Activated CD8-positive, alpha-beta T cell treated with anti-CD3 and anti-CD28 coated beads, Interleukin-2, amount 10 ng/mL, durations not matched to agents 7 days and 5 days (primary cell): ENCODE measurements around the gene CPNE2. TPM values are rescaled to one million over a fixed set of nuclear protein-coding genes. Genes with fewer than 3 reads are reported as not detected.

ENCODE experiments used
- ATAC-seq: fragments of 150-1000 bp; cut with Tn5 transposase; one replicate; pipeline ENCODE4 v1.10.0; 2021; ENCODE audit warnings: moderate library complexity
- CTCF ChIA-PET: fragments of 350-600 bp; sonication (Branson Sonifier 250); formaldehyde crosslinking; loops from one replicate; lab custom pipeline; 2021; ENCODE audit warnings: antibody characterized with exemption; lab: Charles Lee
- POLR2A ChIA-PET: fragments of 350-600 bp; sonication (Branson Sonifier 250); formaldehyde crosslinking; loops from one replicate; lab custom pipeline; 2021; ENCODE audit warnings: antibody characterized with exemption; lab: Charles Lee
- DNase-seq: peaks from one replicate; pipeline ENCODE4 v3.0.0-alpha.2; 2020
- H3K27ac Mint-ChIP-seq: one replicate; pipeline ENCODE4 v1.8.0; 2021; ENCODE audit warnings: mild to moderate bottlenecking, mixed read lengths
- H3K27me3 Mint-ChIP-seq: one replicate; pipeline ENCODE4 v1.8.0; 2021; ENCODE audit warnings: low read depth, mixed read lengths
- H3K36me3 Mint-ChIP-seq: one replicate; pipeline ENCODE4 v1.8.0; 2021; ENCODE audit warnings: low read depth, mixed read lengths
- H3K4me1 Mint-ChIP-seq: one replicate; pipeline ENCODE4 v1.8.0; 2021; ENCODE audit warnings: low read depth, mixed read lengths
- H3K4me3 Mint-ChIP-seq: one replicate; pipeline ENCODE4 v1.8.0; 2021; ENCODE audit warnings: mild to moderate bottlenecking, mixed read lengths
- H3K9me3 Mint-ChIP-seq: one replicate; pipeline ENCODE4 v1.8.0; 2022; ENCODE audit warnings: mixed read lengths; ENCODE audit not compliant: insufficient read depth
- total RNA-seq, 2 experiments: library from RNA; stranded (reverse); gene quantifications; one replicate each; pipeline ENCODE4 v1.2.3, GENCODE V29; 2021

CPNE2 gene
- total RNA-seq, 2 experiments from 2014 or later: 11.3 to 12.5 TPM

GRCh38 chr16:57153841-57154240, 61.5 kb downstream of the CPNE2 start:
- ATAC-seq (no peak), DNase-seq (no peak)
- ChIA-PET CTCF (no interaction called here), POLR2A (no interaction called here)
- H3K9me3 Mint-ChIP-seq: no peaks in the 10 kb centered on the region
- peaks cover 21% of the 10 kb centered on the region for H3K4me1 Mint-ChIP-seq
- H3K36me3 Mint-ChIP-seq: peaks cover 49% of the 10 kb centered on the region
- H3K27ac Mint-ChIP-seq: no peak overlapping the region
- no peak overlapping the region for H3K4me3 Mint-ChIP-seq
- no peaks in the 10 kb centered on the region for H3K27me3 Mint-ChIP-seq

GRCh38 chr16:57155702-57156350, 63.4 kb downstream of the CPNE2 start:
- no peaks in the 10 kb centered on the region for H3K27me3 Mint-ChIP-seq
- DNase-seq (no peak), ATAC-seq (no peak)
- H3K4me1 Mint-ChIP-seq: peaks cover 25% of the 10 kb centered on the region
- POLR2A ChIA-PET: no interaction called here
- H3K4me3 Mint-ChIP-seq: no peak overlapping the region
- H3K27ac Mint-ChIP-seq: peak overlapping the region; percentile 68
- H3K36me3 Mint-ChIP-seq: peaks cover 63% of the 10 kb centered on the region
- CTCF ChIA-PET: interaction anchor here (0.6 to 1.4 kb wide), 3 partner anchors 27 to 192 kb away, joined by 3 to 6 read pairs (median 3); no protein-coding TSS in a partner anchor
- no peaks in the 10 kb centered on the region for H3K9me3 Mint-ChIP-seq

DNA sequence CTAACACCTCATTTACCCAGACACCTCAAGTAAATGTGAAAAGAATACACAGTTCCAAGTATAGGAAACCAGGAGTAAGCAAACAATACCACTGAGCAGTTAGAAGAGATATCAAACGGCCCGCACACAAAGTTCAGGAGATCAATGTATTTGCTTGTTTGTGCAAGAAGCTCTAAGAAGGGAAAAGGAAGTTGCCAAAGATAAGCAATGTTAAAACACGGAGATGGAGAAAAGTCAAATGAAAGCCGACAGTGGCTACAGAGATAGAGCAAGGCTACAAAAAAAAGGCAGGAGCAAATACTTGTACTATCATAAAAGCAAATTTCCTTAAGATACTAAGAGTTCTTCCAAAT, 63.9 kb downstream of the CPNE2 start:
- ChIA-PET POLR2A (no interaction called here), CTCF (interaction anchor here (0.6 to 1.4 kb wide), 3 partner anchors 28 to 192 kb away, joined by 3 to 6 read pairs (median 3); no protein-coding TSS in a partner anchor)
- ATAC-seq (no peak), DNase-seq (no peak)
- peaks cover 22% of the 10 kb centered on the region for H3K4me1 Mint-ChIP-seq
- H3K36me3 Mint-ChIP-seq: peaks cover 65% of the 10 kb centered on the region
- no peaks in the 10 kb centered on the region for H3K9me3 Mint-ChIP-seq
- no peak overlapping the region for H3K4me3 Mint-ChIP-seq
- H3K27me3 Mint-ChIP-seq: no peaks in the 10 kb centered on the region
- no peak overlapping the region for H3K27ac Mint-ChIP-seq

DNA sequence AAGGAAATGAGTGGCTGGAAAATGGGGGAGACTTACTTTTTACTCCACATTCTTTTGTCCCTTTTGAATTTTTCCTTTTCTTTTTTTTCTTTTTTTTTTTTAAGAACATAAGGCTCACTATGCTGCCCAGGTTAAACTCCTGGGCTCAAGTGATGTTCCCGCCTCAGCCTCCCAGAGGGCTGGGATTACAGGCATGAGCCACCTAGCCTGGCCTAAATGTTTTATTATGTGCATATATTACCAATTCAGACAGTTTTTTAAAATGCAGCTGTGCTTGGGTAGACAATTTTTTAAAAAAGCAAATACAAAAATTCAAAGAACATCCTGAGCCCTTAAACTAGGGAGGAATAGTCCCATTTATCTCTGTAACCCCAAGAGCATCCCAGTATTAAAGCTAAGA, 65.2 kb downstream of the CPNE2 start:
- ATAC-seq (no peak), DNase-seq (no peak)
- peaks cover 11% of the 10 kb centered on the region for H3K4me1 Mint-ChIP-seq
- H3K27ac Mint-ChIP-seq: no peak overlapping the region
- H3K36me3 Mint-ChIP-seq: peaks cover 63% of the 10 kb centered on the region
- H3K9me3 Mint-ChIP-seq: no peaks in the 10 kb centered on the region
- H3K4me3 Mint-ChIP-seq: no peak overlapping the region
- no peaks in the 10 kb centered on the region for H3K27me3 Mint-ChIP-seq
- ChIA-PET CTCF (no interaction called here), POLR2A (interaction anchor here (0.6 kb wide), 1 partner anchor 28 kb away, joined by 3 read pairs; the partner anchor contains the start of genes PSME3IP1 and RSPRY1)

GRCh38 chr16:57159447-57159846, 67.1 kb downstream of the CPNE2 start:
- CTCF ChIA-PET: interaction anchor here (0.7 to 2.0 kb wide), 2 partner anchors 57 to 66 kb away, joined by 3 to 7 read pairs; partner anchors contain the start of gene CPNE2
- POLR2A ChIA-PET: no interaction called here
- H3K9me3 Mint-ChIP-seq: no peaks in the 10 kb centered on the region
- no peaks in the 10 kb centered on the region for H3K27me3 Mint-ChIP-seq
- no peak for ATAC-seq
- peaks cover 55% of the 10 kb centered on the region for H3K36me3 Mint-ChIP-seq
- no peak for DNase-seq
- peaks cover 10% of the 10 kb centered on the region for H3K4me1 Mint-ChIP-seq
- no peak overlapping the region for H3K4me3 Mint-ChIP-seq
- H3K27ac Mint-ChIP-seq: no peak overlapping the region

DNA sequence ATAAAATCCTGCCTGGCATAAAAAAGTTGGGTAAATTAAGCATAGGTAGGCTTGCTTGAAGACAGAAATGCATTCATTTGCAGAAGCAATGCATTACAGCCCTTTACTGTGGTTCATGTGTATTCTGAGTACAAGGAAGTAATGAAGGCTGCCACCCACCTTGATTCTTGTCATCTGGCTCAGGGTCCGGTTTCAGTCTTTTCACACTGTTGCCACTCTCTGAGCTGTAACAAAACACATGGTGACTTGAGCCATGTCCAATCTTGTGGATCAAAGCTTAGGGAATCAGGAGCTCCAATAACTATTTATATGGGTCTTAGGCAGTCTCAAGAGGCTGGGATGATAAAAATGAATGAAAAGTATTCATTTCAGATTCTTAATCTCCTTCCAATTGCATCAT, 71.5 kb downstream of the CPNE2 start:
- no peaks in the 10 kb centered on the region for H3K9me3 Mint-ChIP-seq
- POLR2A ChIA-PET: no interaction called here
- ATAC-seq (no peak), DNase-seq (no peak)
- peaks cover 58% of the 10 kb centered on the region for H3K36me3 Mint-ChIP-seq
- no peak overlapping the region for H3K27ac Mint-ChIP-seq
- H3K4me1 Mint-ChIP-seq: peaks cover 8% of the 10 kb centered on the region
- H3K4me3 Mint-ChIP-seq: no peak overlapping the region
- CTCF ChIA-PET: interaction anchor here (1.0 kb wide), 1 partner anchor 79 kb away, joined by 3 read pairs; no protein-coding TSS in a partner anchor
- no peaks in the 10 kb centered on the region for H3K27me3 Mint-ChIP-seq

GRCh38 chr16:57165483-57165882, 73.1 kb downstream of the CPNE2 start:
- Mint-ChIP-seq H3K4me3 (no peak overlapping the region), H3K27ac (no peak overlapping the region), H3K9me3 (no peaks in the 10 kb centered on the region), H3K27me3 (no peaks in the 10 kb centered on the region), H3K36me3 (peaks cover 54% of the 10 kb centered on the region), H3K4me1 (peaks cover 7% of the 10 kb centered on the region)
- CTCF ChIA-PET: no interaction called here
- POLR2A ChIA-PET: no interaction called here
- no peak for DNase-seq
- no peak for ATAC-seq

- CTCF ChIA-PET: interaction anchor here (2.2 kb wide), 1 partner anchor 82 kb away, joined by 24 read pairs; no protein-coding TSS in a partner anchor
- Mint-ChIP-seq H3K9me3 (no peaks in the 10 kb centered on the region), H3K27ac (no peak overlapping the region), H3K36me3 (peaks cover 55% of the 10 kb centered on the region), H3K4me1 (peaks cover 5% of the 10 kb centered on the region), H3K4me3 (no peak overlapping the region), H3K27me3 (no peaks in the 10 kb centered on the region)
- POLR2A ChIA-PET: no interaction called here
- no peak for ATAC-seq
- no peak for DNase-seq
These were observed 73.6 kb downstream of the CPNE2 start for GRCh38 chr16:57165938-57166337.

- H3K4me3 Mint-ChIP-seq: no peak overlapping the region
- H3K27me3 Mint-ChIP-seq: no peaks in the 10 kb centered on the region
- peaks cover 5% of the 10 kb centered on the region for H3K4me1 Mint-ChIP-seq
- ChIA-PET POLR2A (no interaction called here), CTCF (interaction anchor here (0.9 to 2.2 kb wide), 2 partner anchors 73 to 82 kb away, joined by 5 to 24 read pairs; no protein-coding TSS in a partner anchor)
- ATAC-seq (no peak), DNase-seq (no peak)
- no peak overlapping the region for H3K27ac Mint-ChIP-seq
- H3K9me3 Mint-ChIP-seq: no peaks in the 10 kb centered on the region
- peaks cover 59% of the 10 kb centered on the region for H3K36me3 Mint-ChIP-seq
These were observed 74.1 kb downstream of the CPNE2 start for GRCh38 chr16:57166451-57166850.

GRCh38 chr16:57166951-57167350, 74.6 kb downstream of the CPNE2 start:
- Mint-ChIP-seq H3K4me3 (no peak overlapping the region), H3K9me3 (no peaks in the 10 kb centered on the region), H3K27ac (no peak overlapping the region), H3K36me3 (peaks cover 61% of the 10 kb centered on the region), H3K27me3 (no peaks in the 10 kb centered on the region), H3K4me1 (peaks cover 5% of the 10 kb centered on the region)
- DNase-seq (no peak), ATAC-seq (no peak)
- ChIA-PET POLR2A (no interaction called here), CTCF (interaction anchor here (0.9 to 2.2 kb wide), 2 partner anchors 74 to 83 kb away, joined by 5 to 24 read pairs; no protein-coding TSS in a partner anchor)

- Mint-ChIP-seq H3K27me3 (no peaks in the 10 kb centered on the region), H3K27ac (no peak overlapping the region), H3K4me3 (no peak overlapping the region), H3K36me3 (peaks cover 67% of the 10 kb centered on the region), H3K9me3 (no peaks in the 10 kb centered on the region), H3K4me1 (peaks cover 5% of the 10 kb centered on the region)
- ChIA-PET CTCF (interaction anchor here (0.7 to 2.2 kb wide), 11 partner anchors 17 to 204 kb away, joined by 3 to 24 read pairs (median 4); partner anchors contain the start of gene CPNE2), POLR2A (no interaction called here)
- DNase-seq (no peak), ATAC-seq (no peak)
These were observed 75.2 kb downstream of the CPNE2 start for GRCh38 chr16:57167538-57167937.

- peak; percentile 87 for ATAC-seq
- no peak overlapping the region for H3K27ac Mint-ChIP-seq
- peak; percentile 41 for DNase-seq
- no peaks in the 10 kb centered on the region for H3K9me3 Mint-ChIP-seq
- ChIA-PET CTCF (interaction anchor here (0.7 to 2.2 kb wide), 11 partner anchors 17 to 204 kb away, joined by 3 to 24 read pairs (median 4); partner anchors contain the start of gene CPNE2), POLR2A (no interaction called here)
- H3K4me3 Mint-ChIP-seq: no peak overlapping the region
- no peaks in the 10 kb centered on the region for H3K27me3 Mint-ChIP-seq
- H3K4me1 Mint-ChIP-seq: peaks cover 5% of the 10 kb centered on the region
- peaks cover 71% of the 10 kb centered on the region for H3K36me3 Mint-ChIP-seq
These were observed 75.6 kb downstream of the CPNE2 start for GRCh38 chr16:57167953-57168352.
